Measurements from ENCODE around the gene GPER1.

Gene GPER1

DNA sequence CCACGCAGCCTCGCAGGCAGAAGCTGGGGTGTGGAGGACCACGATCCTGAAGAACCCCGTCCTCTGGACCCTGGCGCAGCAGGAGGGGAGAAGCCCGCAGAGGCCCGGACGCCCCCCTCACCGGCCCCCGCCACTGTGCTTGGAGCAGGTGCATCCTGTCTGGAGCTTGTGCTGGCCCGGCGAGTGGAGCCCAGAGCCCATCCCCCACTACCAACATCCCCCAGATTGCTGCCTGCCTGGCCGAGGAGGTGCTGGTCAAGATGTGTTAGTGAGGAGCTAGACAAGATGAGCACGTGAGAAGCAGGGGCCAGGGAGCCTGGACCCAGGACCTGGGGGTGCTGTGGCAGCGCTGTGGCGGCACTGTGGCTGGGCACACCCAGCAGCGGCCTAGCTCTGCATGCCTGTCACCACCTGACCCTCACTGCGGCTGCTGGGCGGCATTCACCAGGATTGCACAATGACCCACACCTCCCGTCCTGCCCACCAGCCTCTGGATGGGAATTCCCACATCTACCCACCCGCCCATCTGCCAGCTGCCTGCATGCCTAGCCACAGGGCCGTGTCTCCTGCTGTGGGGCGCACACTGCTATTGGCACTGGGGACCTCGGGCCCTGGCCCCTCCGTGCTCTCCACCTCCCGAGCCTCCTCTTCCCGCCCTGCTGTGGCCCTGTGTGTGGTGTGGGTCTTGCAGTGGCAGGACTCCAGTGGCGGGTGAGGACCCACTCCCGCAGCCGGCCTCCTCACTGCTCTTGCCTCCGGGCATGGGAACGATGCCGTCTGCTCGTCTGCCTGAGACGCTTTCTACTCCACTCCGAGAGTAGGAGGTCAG, 31.7 kb upstream of the GPER1 start:
- Histone ChIP-seq H3K36me3 (ENCODE audit: control insufficient read depth, insufficient read depth, low read length, severe bottlenecking) (no peaks in the 10 kb centered on the region), H3K4me3 (ENCODE audit: low read length) (no peak overlapping the region), H3K9ac (ENCODE audit: low read length) (no peak overlapping the region), H3K4me1 (ENCODE audit: control insufficient read depth, insufficient read depth, low read length) (peaks cover 28% of the 10 kb centered on the region), H3K27me3 (replicated peaks; ENCODE audit: control insufficient read depth, insufficient read depth, low read length) (peaks cover 3% of the 10 kb centered on the region), H3K9me3 (ENCODE audit: control insufficient read depth, low read length) (no peaks in the 10 kb centered on the region)
- no peak for DNase-seq (ENCODE audit: low read depth)

GRCh38 chr7:1056785-1057410, 31.0 kb upstream of the GPER1 start:
- peaks cover 3% of the 10 kb centered on the region for H3K27me3 ChIP-seq (replicated peaks; ENCODE audit: control insufficient read depth, insufficient read depth, low read length)
- no peaks in the 10 kb centered on the region for H3K9me3 ChIP-seq (ENCODE audit: control insufficient read depth, low read length)
- no peak overlapping the region for H3K4me3 ChIP-seq (ENCODE audit: low read length)
- H3K36me3 ChIP-seq (ENCODE audit: control insufficient read depth, insufficient read depth, low read length, severe bottlenecking), result no peaks in the 10 kb centered on the region
- no peak for DNase-seq (ENCODE audit: low read depth)
- peaks cover 21% of the 10 kb centered on the region for H3K4me1 ChIP-seq (ENCODE audit: control insufficient read depth, insufficient read depth, low read length)
- no peak overlapping the region for H3K9ac ChIP-seq (ENCODE audit: low read length)

DNA sequence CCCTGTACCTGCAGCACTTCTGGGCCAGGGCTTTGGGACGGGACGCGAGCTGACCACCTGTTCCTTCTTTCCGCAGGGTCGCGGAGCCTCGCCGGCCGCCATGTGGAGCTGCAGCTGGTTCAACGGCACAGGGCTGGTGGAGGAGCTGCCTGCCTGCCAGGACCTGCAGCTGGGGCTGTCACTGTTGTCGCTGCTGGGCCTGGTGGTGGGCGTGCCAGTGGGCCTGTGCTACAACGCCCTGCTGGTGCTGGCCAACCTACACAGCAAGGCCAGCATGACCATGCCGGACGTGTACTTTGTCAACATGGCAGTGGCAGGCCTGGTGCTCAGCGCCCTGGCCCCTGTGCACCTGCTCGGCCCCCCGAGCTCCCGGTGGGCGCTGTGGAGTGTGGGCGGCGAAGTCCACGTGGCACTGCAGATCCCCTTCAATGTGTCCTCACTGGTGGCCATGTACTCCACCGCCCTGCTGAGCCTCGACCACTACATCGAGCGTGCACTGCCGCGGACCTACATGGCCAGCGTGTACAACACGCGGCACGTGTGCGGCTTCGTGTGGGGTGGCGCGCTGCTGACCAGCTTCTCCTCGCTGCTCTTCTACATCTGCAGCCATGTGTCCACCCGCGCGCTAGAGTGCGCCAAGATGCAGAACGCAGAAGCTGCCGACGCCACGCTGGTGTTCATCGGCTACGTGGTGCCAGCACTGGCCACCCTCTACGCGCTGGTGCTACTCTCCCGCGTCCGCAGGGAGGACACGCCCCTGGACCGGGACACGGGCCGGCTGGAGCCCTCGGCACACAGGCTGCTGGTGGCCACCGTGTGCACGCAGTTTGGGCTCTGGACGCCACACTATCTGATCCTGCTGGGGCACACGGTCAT, 30.3 kb upstream of the GPER1 start:
- no peak for DNase-seq (ENCODE audit: low read depth)
- Histone ChIP-seq H3K36me3 (ENCODE audit: control insufficient read depth, insufficient read depth, low read length, severe bottlenecking) (no peaks in the 10 kb centered on the region), H3K27me3 (replicated peaks; ENCODE audit: control insufficient read depth, insufficient read depth, low read length) (peaks cover 3% of the 10 kb centered on the region), H3K9ac (ENCODE audit: low read length) (no peak overlapping the region), H3K9me3 (ENCODE audit: control insufficient read depth, low read length) (no peaks in the 10 kb centered on the region), H3K4me1 (ENCODE audit: control insufficient read depth, insufficient read depth, low read length) (peaks cover 15% of the 10 kb centered on the region), H3K4me3 (ENCODE audit: low read length) (no peak overlapping the region)

GRCh38 chr7:1058311-1058710, 29.6 kb upstream of the GPER1 start:
- Histone ChIP-seq H3K36me3 (ENCODE audit: control insufficient read depth, insufficient read depth, low read length, severe bottlenecking) (no peaks in the 10 kb centered on the region), H3K27me3 (replicated peaks; ENCODE audit: control insufficient read depth, insufficient read depth, low read length) (peaks cover 3% of the 10 kb centered on the region)
- DNase-seq (ENCODE audit: low read depth), result no peak

DNA sequence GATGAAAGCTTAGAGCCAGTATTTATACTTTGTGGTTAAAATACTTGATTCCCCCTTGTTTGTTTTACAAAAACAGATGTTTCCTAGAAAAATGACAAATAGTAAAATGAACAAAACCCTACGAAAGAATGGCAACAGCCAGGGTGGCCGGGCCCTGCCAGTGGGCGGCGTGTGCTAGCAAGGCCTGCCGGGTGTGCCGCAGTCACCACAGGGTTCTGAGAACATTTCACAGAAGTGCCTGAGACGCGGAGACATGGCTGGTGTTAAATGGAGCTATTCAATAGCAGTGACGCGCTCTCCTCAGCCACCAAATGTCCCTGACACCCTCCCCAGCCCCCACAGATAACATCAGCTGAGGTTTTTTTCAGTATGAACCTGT, 29.1 kb upstream of the GPER1 start:
- Histone ChIP-seq H3K9me3 (ENCODE audit: control insufficient read depth, low read length) (no peaks in the 10 kb centered on the region), H3K4me1 (ENCODE audit: control insufficient read depth, insufficient read depth, low read length) (peaks cover 15% of the 10 kb centered on the region), H3K27me3 (replicated peaks; ENCODE audit: control insufficient read depth, insufficient read depth, low read length) (peaks cover 3% of the 10 kb centered on the region), H3K36me3 (ENCODE audit: control insufficient read depth, insufficient read depth, low read length, severe bottlenecking) (no peaks in the 10 kb centered on the region), H3K4me3 (ENCODE audit: low read length) (no peak overlapping the region), H3K9ac (ENCODE audit: low read length) (no peak overlapping the region)
- peak; percentile 12 for DNase-seq (ENCODE audit: low read depth)

More at GRCh38 chr7:1058311-1058710, 29.6 kb upstream of the GPER1 start:
- Histone ChIP-seq H3K4me3 (ENCODE audit: low read length) (no peak overlapping the region), H3K9ac (ENCODE audit: low read length) (no peak overlapping the region), H3K9me3 (ENCODE audit: control insufficient read depth, low read length) (no peaks in the 10 kb centered on the region), H3K4me1 (ENCODE audit: control insufficient read depth, insufficient read depth, low read length) (peaks cover 15% of the 10 kb centered on the region)

DNA sequence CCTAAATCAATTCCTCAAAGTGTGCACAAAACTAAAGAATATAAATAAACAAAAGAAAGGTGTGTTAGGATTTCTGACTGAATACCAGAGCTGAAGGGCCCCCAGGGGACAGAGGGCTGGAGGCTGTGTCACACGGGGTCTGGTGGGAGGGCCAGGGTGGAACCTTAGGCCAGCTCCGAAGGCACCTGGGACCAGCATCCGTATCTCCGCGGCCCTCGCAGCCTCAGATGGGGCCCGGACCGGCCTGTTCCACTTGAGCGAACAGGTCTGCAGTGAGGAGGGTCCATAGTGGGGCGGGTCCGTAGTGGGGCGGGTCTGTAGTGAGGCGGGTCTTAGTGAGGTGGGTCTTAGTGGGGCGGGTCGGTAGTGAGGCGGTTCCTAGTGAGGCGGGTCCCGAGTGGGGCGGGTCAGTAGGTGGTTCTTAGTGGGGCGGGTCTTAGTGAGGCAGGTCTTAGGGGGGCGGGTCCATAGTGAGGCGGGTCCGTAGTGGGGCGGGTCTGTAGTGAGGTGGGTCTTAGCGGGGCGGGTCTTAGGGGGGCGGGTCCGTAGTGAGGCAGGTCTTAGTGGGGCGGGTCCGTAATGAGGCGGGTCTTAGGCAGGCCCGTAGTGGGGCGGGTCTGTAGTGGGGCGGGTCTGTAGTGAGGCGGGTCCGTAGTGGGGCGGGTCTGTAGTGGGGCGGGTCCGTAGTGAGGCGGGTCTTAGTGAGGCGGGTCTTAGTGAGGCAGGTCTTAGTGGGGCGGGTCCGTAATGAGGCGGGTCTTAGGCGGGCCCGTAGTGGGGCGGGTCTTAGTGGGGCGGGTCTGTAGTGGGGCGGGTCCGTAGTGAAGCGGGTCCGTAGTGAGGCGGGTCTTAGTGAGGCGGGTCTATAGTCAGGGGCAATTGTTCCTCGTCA, 28.5 kb upstream of the GPER1 start:
- H3K36me3 ChIP-seq (ENCODE audit: control insufficient read depth, insufficient read depth, low read length, severe bottlenecking), result no peaks in the 10 kb centered on the region
- peak; percentile 29 for DNase-seq (ENCODE audit: low read depth)
- H3K4me3 ChIP-seq (ENCODE audit: low read length), result no peak overlapping the region
- H3K4me1 ChIP-seq (ENCODE audit: control insufficient read depth, insufficient read depth, low read length), result peaks cover 15% of the 10 kb centered on the region
- peaks cover 3% of the 10 kb centered on the region for H3K27me3 ChIP-seq (replicated peaks; ENCODE audit: control insufficient read depth, insufficient read depth, low read length)
- H3K9ac ChIP-seq (ENCODE audit: low read length), result no peak overlapping the region
- no peaks in the 10 kb centered on the region for H3K9me3 ChIP-seq (ENCODE audit: control insufficient read depth, low read length)

DNA sequence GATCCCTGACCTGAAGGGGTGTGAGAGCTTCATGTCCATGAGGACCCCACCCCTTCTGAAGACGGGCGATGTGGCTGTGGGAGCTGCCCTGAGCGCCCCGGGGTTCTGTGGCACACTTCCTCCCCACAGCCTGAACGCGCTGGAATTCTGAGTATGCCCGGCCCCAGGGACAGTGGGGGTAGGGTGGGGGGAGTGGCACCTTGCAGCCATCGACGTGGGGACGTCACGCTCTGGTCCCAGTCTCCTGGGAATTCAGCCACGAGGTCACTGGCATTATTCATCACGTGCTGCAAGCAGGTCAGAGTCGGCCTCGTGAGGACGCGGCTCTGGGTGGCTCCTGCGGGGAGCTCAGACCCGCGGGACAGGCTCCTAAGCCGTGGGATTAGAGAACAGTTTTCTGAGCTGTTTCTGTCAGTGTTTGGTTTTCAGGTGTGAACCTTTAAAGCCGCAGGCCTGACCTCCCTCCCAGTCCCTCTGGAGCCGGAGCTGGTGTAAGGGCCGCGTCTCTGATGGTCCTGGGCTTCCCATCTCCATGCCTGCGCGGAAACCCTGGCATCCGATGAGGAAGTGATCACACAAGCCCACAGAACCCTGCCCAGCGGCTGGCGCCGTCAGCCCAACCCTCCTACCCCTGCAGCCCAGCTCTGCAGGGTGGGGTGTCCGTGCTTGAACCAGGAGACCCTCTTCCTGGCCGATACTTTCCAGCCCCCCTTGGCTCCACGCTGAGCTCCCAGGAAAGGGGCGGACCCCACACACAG, 27.4 kb upstream of the GPER1 start:
- DNase-seq (ENCODE audit: low read depth), result no peak
- Histone ChIP-seq H3K27me3 (replicated peaks; ENCODE audit: control insufficient read depth, insufficient read depth, low read length) (peaks cover 3% of the 10 kb centered on the region), H3K4me3 (ENCODE audit: low read length) (no peak overlapping the region), H3K9me3 (ENCODE audit: control insufficient read depth, low read length) (no peaks in the 10 kb centered on the region), H3K36me3 (ENCODE audit: control insufficient read depth, insufficient read depth, low read length, severe bottlenecking) (no peaks in the 10 kb centered on the region), H3K4me1 (ENCODE audit: control insufficient read depth, insufficient read depth, low read length) (peaks cover 6% of the 10 kb centered on the region), H3K9ac (ENCODE audit: low read length) (no peak overlapping the region)

DNA sequence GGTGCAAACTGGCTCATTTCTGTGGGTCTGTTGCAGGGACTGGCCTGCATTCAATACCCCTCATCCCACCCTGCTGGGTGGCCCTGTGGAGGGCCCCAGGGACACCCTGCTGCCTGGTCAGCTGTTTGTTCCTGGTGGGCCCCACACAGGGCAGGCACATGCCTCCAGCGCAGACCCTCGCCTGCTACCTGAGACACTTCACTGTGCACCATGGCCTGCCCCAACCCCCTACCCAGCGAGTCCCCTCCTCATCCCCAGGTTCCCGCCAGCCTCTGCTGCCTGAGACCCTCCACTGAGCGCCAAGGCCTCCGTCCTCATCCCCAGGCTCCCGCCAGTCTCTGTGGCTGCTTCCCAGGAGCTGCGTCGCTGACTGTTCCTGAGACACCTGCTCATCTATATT, 26.7 kb upstream of the GPER1 start:
- H3K4me3 ChIP-seq (ENCODE audit: low read length), result no peak overlapping the region
- H3K36me3 ChIP-seq (ENCODE audit: control insufficient read depth, insufficient read depth, low read length, severe bottlenecking), result no peaks in the 10 kb centered on the region
- no peak for DNase-seq (ENCODE audit: low read depth)
- no peaks in the 10 kb centered on the region for H3K9me3 ChIP-seq (ENCODE audit: control insufficient read depth, low read length)
- H3K4me1 ChIP-seq (ENCODE audit: control insufficient read depth, insufficient read depth, low read length), result peaks cover 7% of the 10 kb centered on the region
- H3K9ac ChIP-seq (ENCODE audit: low read length), result no peak overlapping the region
- peaks cover 3% of the 10 kb centered on the region for H3K27me3 ChIP-seq (replicated peaks; ENCODE audit: control insufficient read depth, insufficient read depth, low read length)

DNA sequence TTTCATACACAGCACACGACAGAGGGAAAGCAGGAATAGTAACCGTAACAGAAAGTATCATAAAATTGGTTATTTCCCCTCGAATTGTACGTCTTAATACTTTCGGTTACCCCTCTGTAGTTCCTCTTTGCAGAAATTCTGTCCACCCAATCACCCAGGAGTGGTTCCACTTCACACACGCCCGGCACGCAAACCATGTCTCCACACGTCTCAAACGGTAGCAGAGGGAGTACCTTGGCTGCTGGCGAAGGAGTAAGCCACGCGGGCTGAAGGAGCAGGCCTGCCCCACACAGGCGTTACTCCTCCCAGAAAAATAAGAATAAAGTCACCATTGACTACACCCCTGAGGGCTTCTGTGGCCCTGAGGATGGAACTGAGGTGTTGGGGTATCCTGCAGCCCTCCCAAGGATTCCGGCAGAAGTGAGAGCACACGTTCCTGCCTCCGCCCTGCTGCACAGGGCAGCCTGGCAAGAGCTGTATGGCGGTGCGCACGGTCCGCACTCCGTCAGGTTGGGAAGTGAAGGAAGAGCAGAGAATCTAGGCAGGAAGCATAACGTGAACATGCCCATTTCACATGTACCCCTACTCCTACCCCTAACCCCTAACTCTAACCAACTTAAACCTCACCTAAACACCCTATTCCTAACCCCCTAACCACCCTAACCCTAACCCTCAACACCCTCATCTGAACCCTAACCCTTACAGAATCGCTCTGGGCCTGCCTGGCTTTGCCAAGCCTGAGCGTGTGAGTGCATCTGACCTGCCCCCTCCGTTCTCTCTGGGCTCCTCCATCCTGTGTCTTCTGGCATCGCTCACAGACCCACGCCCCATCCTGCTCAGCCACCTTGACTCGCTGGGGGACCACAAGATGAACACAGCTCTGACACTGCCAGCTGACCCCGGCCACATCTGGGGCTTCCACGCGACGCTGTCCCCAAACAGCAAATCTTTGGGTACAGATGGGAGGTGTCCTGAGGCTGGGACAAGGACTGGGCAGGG, 25.3 kb upstream of the GPER1 start:
- H3K9ac ChIP-seq (ENCODE audit: low read length), result no peak overlapping the region
- H3K27me3 ChIP-seq (replicated peaks; ENCODE audit: control insufficient read depth, insufficient read depth, low read length), result peaks cover 3% of the 10 kb centered on the region
- no peaks in the 10 kb centered on the region for H3K36me3 ChIP-seq (ENCODE audit: control insufficient read depth, insufficient read depth, low read length, severe bottlenecking)
- no peak overlapping the region for H3K4me3 ChIP-seq (ENCODE audit: low read length)
- H3K9me3 ChIP-seq (ENCODE audit: control insufficient read depth, low read length), result no peaks in the 10 kb centered on the region
- H3K4me1 ChIP-seq (ENCODE audit: control insufficient read depth, insufficient read depth, low read length), result peaks cover 7% of the 10 kb centered on the region
- DNase-seq (ENCODE audit: low read depth), result no peak

All from adipocyte (in vitro differentiated cells).